DOHH2 (cell line): ENCODE results near the gene DHCR24.

Experiments
- CTCF ChIP-seq: fragments of 200-600 bp; sonication (generic); IDR thresholded peaks from one replicate; pipeline ENCODE4 v1.5.1; 2014; ENCODE audit warnings: antibody characterized with exemption, mild to moderate bottlenecking, low read depth, low read length; ENCODE audit not compliant: poor library complexity, severe bottlenecking
- EZH2phosphoT487 ChIP-seq: fragments of 200-600 bp; sonication (generic); IDR thresholded peaks from 2 replicates; pipeline ENCODE4 v1.6.1; 2017; ENCODE audit warnings: borderline replicate concordance, mild to moderate bottlenecking, antibody characterized with exemption, low read length, moderate library complexity, mixed read lengths

GRCh38 chr1:54846716-54847284, 40.2 kb downstream of the DHCR24 start:
- TF ChIP-seq CTCF: no peak
- no peak for TF ChIP-seq EZH2phosphoT487
